Posterior vena cava (tissue), 2 donors: ENCODE results near the gene CDKAL1. TPM values are rescaled to one million over a fixed set of nuclear protein-coding genes. Genes with fewer than 3 reads are reported as not detected.

ENCODE experiments used
- DNase-seq: peaks from one replicate; pipeline ENCODE4 v3.0.0-alpha.2; 2020; ENCODE audit warnings: low spot score
- intact Hi-C, 2 donors: fragments of 100-400 bp; cut with DNase I; formaldehyde crosslinking; loops; one replicate each; pipeline versions ENCODE4 v1.14.1 to v1.14.2; 2022 to 2023
- total RNA-seq, 2 donors: library from RNA; stranded (reverse); fragmentation: NEBNext Ultra II Directional; extraction: Animal tissue kit (Norgen Biotek cat#: 25700); gene quantifications; one replicate each; pipeline ENCODE4 v1.2.1, GENCODE V29; 2021
- donor health status: DM: yes; HTN: yes; CAD: no.
- donor health status: DM: yes; HTN: yes; CAD: no.

Gene CDKAL1
- total RNA-seq, 2 donors from 2014 or later, result 13.1 TPM

GRCh38 chr6:21115111-21115510 is 580.9 kb downstream of the CDKAL1 start:
- DNase-seq, result no peak
- intact Hi-C loops, result no loop called here

- no peak for DNase-seq
- intact Hi-C loops, result no loop called here
Measured at GRCh38 chr6:21116736-21117135, 582.5 kb downstream of the CDKAL1 start.

- intact Hi-C loops, result no loop called here
- DNase-seq, result no peak
Measured at GRCh38 chr6:21118216-21118780, 584.0 kb downstream of the CDKAL1 start.

- DNase-seq, result no peak
- intact Hi-C loops, result no loop called here
Measured at GRCh38 chr6:21121636-21122136, 587.4 kb downstream of the CDKAL1 start.

GRCh38 chr6:21123507-21124436 is 589.5 kb downstream of the CDKAL1 start:
- intact Hi-C loops, result no loop called here
- no peak for DNase-seq

- intact Hi-C loops, result no loop called here
- DNase-seq, result no peak
Measured at GRCh38 chr6:21128601-21129000, 594.3 kb downstream of the CDKAL1 start.

GRCh38 chr6:21131406-21131805 is 597.1 kb downstream of the CDKAL1 start:
- intact Hi-C loops, result no loop called here
- DNase-seq, result no peak

GRCh38 chr6:21132446-21132845 is 598.2 kb downstream of the CDKAL1 start:
- intact Hi-C loops, result no loop called here
- no peak for DNase-seq

- DNase-seq, result no peak
- intact Hi-C loops, result no loop called here
Measured at GRCh38 chr6:21132856-21133838, 598.9 kb downstream of the CDKAL1 start.

GRCh38 chr6:21133901-21134300 is 599.6 kb downstream of the CDKAL1 start:
- intact Hi-C loops, result no loop called here
- no peak for DNase-seq

GRCh38 chr6:21134356-21134755 is 600.1 kb downstream of the CDKAL1 start:
- DNase-seq, result no peak
- intact Hi-C loops, result no loop called here

GRCh38 chr6:21135484-21136013 is 601.3 kb downstream of the CDKAL1 start:
- intact Hi-C loops, result no loop called here
- no peak for DNase-seq

GRCh38 chr6:21137700-21138335 is 603.6 kb downstream of the CDKAL1 start:
- DNase-seq, result no peak

GRCh38 chr6:21138336-21139069 is 604.2 kb downstream of the CDKAL1 start:
- intact Hi-C loops, result no loop called here
- DNase-seq, result no peak

More at GRCh38 chr6:21137700-21138335, 603.6 kb downstream of the CDKAL1 start:
- intact Hi-C loops, result no loop called here

GRCh38 chr6:21140966-21141365 is 606.7 kb downstream of the CDKAL1 start:
- no peak for DNase-seq
- intact Hi-C loops, result no loop called here

GRCh38 chr6:21141616-21142303 is 607.5 kb downstream of the CDKAL1 start:
- no peak for DNase-seq
- intact Hi-C loops, result no loop called here

- intact Hi-C loops, result no loop called here
- no peak for DNase-seq
Measured at GRCh38 chr6:21142741-21143140, 608.5 kb downstream of the CDKAL1 start.
